ENCODE results near the gene THSD7A. TPM values are rescaled to one million over a fixed set of nuclear protein-coding genes. Genes with fewer than 3 reads are reported as not detected.
A peak's percentile ranks its signal among the peaks of the same experiment; 100 is the strongest.

Gene THSD7A
- total RNA-seq, 4 donors from 2014 or later: 11.4 to 24.7 (median 15.2) TPM

DNA sequence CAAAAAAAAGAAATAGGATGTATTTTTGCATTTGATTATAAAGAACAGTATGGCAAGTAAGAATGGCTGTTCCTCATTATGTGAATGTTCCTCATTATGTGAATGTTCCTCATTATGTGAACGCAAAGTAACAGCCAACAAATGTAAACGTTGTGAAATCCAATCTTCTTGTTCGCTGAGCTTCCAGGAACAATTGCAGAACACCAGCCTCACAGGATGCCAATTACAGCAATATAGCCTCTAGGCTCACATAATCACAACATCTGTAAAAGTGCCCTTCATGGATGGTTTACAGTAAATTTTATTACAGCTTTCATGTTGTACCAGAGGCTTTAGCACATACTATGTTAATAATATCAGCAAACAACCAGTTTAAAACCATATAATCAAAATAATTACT, 71.6 kb downstream of the THSD7A start:
- 27 to 32% methylated on average over 3 of the region's 3 CpGs for WGBS, 2 donors
- DNase-seq (ENCODE audit: low spot score in 2 of 2): no peak
- TF ChIP-seq EP300 (IDR thresholded peaks at IDR 0.05): peak in 1 of 2 donors; percentile 43
- TF ChIP-seq, protein P1, sequence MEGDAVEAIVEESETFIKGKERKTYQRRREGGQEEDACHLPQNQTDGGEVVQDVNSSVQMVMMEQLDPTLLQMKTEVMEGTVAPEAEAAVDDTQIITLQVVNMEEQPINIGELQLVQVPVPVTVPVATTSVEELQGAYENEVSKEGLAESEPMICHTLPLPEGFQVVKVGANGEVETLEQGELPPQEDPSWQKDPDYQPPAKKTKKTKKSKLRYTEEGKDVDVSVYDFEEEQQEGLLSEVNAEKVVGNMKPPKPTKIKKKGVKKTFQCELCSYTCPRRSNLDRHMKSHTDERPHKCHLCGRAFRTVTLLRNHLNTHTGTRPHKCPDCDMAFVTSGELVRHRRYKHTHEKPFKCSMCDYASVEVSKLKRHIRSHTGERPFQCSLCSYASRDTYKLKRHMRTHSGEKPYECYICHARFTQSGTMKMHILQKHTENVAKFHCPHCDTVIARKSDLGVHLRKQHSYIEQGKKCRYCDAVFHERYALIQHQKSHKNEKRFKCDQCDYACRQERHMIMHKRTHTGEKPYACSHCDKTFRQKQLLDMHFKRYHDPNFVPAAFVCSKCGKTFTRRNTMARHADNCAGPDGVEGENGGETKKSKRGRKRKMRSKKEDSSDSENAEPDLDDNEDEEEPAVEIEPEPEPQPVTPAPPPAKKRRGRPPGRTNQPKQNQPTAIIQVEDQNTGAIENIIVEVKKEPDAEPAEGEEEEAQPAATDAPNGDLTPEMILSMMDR (IDR thresholded peaks at IDR 0.05): no peak
- H3K4me1 ChIP-seq: no peaks in the 10 kb centered on the region
- H3K4me3 ChIP-seq: no peak overlapping the region
- H3K27ac ChIP-seq: no peak overlapping the region
- H3K27me3 ChIP-seq: no peaks in the 10 kb centered on the region
- H3K36me3 ChIP-seq: no peaks in the 10 kb centered on the region
- H3K9me3 ChIP-seq: no peaks in the 10 kb centered on the region

DNA sequence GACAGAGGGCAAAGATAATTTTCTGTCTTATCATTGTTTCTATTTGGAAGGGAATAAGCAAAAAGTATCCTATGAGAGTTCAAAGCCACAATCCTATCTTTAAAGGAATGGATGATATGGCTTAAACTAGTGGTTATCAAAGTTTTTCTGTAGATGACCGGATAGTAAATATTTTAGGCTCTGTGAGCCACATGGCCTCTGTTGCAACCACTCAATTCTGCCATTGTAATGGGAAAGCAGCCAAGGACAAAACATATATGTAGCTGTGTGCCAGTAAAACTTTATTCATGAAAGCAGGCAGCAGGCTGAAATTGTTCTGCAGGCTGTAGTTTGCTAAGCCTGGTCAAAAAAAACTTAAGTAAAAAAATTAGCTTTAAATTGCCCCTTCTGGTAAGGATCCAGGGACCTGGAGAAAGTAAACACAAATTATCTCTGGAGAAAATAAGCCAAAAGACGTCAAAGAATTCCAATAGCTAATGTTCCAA, 73.3 kb downstream of the THSD7A start:
- Histone ChIP-seq H3K9me3 (no peaks in the 10 kb centered on the region), H3K27ac (no peak overlapping the region), H3K4me1 (no peaks in the 10 kb centered on the region), H3K4me3 (no peak overlapping the region), H3K36me3 (no peaks in the 10 kb centered on the region), H3K27me3 (no peaks in the 10 kb centered on the region)
- DNase-seq (ENCODE audit: low spot score in 2 of 2): no peak
- WGBS, 2 donors: 75 to 80% methylated on average over 2 of the region's 2 CpGs
- TF ChIP-seq POLR2A (IDR thresholded peaks at IDR 0.05) (no peak), EP300 (IDR thresholded peaks at IDR 0.05) (no peak)
- TF ChIP-seq, protein P1 (IDR thresholded peaks at IDR 0.05): no peak

DNA sequence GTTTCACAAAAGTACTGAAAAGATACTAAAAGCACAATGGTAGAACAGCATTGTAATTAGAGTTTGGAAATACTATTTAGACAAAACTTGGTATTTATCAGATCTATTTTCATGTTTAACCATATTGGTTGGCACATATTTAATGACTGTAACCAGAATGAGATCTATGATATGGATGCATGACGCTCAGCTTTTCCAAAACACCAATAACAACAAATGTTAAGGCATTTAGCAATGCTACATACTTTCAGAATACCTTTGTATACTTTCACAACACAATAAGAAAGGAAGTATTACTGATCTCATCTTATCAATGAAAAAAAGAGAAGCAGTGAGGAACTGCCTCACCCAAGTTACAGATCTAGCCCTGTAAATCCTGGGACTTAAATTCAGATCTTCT, 74.8 kb downstream of the THSD7A start:
- no peaks in the 10 kb centered on the region for H3K27me3 ChIP-seq
- no peak overlapping the region for H3K27ac ChIP-seq
- no peaks in the 10 kb centered on the region for H3K9me3 ChIP-seq
- no peak for DNase-seq (ENCODE audit: low spot score in 2 of 2)
- no peak for TF ChIP-seq POLR2A (IDR thresholded peaks at IDR 0.05)
- TF ChIP-seq EP300 (IDR thresholded peaks at IDR 0.05): no peak
- TF ChIP-seq, protein P1 (IDR thresholded peaks at IDR 0.05): no peak
- 94 to 100% methylated on average over 1 of the region's 1 CpG for WGBS, 2 donors
- no peak overlapping the region for H3K4me3 ChIP-seq
- H3K4me1 ChIP-seq: no peaks in the 10 kb centered on the region
- H3K36me3 ChIP-seq: no peaks in the 10 kb centered on the region

DNA sequence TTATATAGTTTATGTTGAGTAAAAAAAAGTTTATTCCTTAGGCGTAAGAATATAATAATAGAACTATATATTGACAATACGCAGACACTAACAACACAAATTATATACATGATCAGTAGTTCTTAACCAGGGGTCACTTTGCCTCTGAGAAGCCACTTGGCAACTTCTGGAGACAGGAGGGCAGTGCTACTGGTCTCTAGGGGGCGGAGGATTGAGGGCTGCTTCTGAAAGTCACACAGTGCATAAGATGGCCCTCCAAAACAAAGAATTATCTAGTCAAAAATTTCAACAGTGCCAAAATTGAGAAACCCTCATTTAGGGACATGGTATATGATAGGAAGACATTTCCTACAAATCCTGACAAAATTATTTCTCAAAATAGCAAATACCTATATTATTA, 77.1 kb downstream of the THSD7A start:
- H3K4me1 ChIP-seq: no peaks in the 10 kb centered on the region
- WGBS, 2 donors: 92 to 97% methylated on average over 3 of the region's 3 CpGs
- H3K36me3 ChIP-seq: no peaks in the 10 kb centered on the region

DNA sequence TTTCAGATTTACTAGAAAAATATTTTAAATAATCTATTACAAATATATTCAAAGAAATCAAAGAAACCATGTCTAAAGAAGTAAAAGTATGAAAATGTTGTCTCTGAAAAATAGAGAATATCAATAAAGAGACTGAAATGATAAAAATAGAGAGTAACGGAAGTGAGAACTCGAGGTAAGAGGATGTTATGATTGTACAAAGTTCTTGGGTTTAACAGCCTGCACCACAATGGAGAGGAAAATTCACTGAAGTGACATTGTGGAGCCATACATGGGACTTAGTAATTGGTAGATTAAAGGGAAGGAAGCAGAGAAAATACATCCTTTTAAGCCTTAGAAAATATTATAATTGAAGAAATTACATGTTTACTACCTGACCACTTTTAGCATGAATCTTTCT, 77.9 kb downstream of the THSD7A start:
- TF ChIP-seq EP300 (IDR thresholded peaks at IDR 0.05): no peak
- TF ChIP-seq POLR2A (IDR thresholded peaks at IDR 0.05): no peak
- TF ChIP-seq, protein P1 (IDR thresholded peaks at IDR 0.05): no peak
- Histone ChIP-seq H3K4me3 (no peak overlapping the region), H3K27ac (no peak overlapping the region), H3K4me1 (no peaks in the 10 kb centered on the region), H3K27me3 (no peaks in the 10 kb centered on the region), H3K9me3 (no peaks in the 10 kb centered on the region), H3K36me3 (no peaks in the 10 kb centered on the region)
- WGBS, 2 donors: 86 to 91% methylated on average over 2 of the region's 2 CpGs
- no peak for DNase-seq (ENCODE audit: low spot score in 2 of 2)

More for the DNA sequence above, 77.1 kb downstream of the THSD7A start:
- no peak overlapping the region for H3K4me3 ChIP-seq
- H3K27ac ChIP-seq: no peak overlapping the region
- no peaks in the 10 kb centered on the region for H3K9me3 ChIP-seq
- no peak for TF ChIP-seq EP300 (IDR thresholded peaks at IDR 0.05)
- no peaks in the 10 kb centered on the region for H3K27me3 ChIP-seq
- no peak for DNase-seq (ENCODE audit: low spot score in 2 of 2)

DNA sequence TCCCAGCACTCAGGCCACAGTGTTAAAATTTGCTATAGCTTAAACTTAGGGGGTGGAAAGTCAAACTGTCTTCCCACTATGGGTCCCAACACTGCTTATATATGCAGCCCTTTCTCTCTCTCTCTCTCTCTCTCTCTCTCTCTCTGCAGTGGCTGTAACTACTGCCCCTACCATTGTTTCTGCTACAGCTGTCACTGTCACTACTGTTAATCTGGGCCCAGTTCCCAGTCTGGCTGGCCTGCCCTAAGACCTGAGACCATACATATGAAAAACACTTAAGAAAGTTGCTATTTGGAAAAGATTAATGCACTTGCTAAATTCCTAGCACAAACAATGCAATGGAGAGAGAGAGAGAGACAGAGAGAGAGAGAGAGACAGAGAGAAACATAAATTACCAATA, 78.6 kb downstream of the THSD7A start:
- no peaks in the 10 kb centered on the region for H3K36me3 ChIP-seq
- no peak overlapping the region for H3K4me3 ChIP-seq
- no peaks in the 10 kb centered on the region for H3K27me3 ChIP-seq
- DNase-seq (ENCODE audit: low spot score in 2 of 2): no peak
- no peak overlapping the region for H3K27ac ChIP-seq
- no peak for TF ChIP-seq EP300 (IDR thresholded peaks at IDR 0.05)
- no peaks in the 10 kb centered on the region for H3K4me1 ChIP-seq
- no peaks in the 10 kb centered on the region for H3K9me3 ChIP-seq

Measured in tibial nerve (tissue), 4 donors.